Measurements from ENCODE around the gene FLCN.

- TF ChIP-seq POLR2A (IDR thresholded peaks at IDR 0.05; ENCODE audit: low read depth, low read length) (no peak), FOS (IDR thresholded peaks at IDR 0.05; ENCODE audit: borderline replicate concordance, insufficient read depth, low read length) (no peak)
- TF ChIP-seq, protein P1, sequence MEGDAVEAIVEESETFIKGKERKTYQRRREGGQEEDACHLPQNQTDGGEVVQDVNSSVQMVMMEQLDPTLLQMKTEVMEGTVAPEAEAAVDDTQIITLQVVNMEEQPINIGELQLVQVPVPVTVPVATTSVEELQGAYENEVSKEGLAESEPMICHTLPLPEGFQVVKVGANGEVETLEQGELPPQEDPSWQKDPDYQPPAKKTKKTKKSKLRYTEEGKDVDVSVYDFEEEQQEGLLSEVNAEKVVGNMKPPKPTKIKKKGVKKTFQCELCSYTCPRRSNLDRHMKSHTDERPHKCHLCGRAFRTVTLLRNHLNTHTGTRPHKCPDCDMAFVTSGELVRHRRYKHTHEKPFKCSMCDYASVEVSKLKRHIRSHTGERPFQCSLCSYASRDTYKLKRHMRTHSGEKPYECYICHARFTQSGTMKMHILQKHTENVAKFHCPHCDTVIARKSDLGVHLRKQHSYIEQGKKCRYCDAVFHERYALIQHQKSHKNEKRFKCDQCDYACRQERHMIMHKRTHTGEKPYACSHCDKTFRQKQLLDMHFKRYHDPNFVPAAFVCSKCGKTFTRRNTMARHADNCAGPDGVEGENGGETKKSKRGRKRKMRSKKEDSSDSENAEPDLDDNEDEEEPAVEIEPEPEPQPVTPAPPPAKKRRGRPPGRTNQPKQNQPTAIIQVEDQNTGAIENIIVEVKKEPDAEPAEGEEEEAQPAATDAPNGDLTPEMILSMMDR (IDR thresholded peaks at IDR 0.05; ENCODE audit: extremely low read depth in 1 of 2, insufficient read depth in 1 of 2, low read depth in 1 of 2, low read length in 2 of 2) = no peak
These were observed 35.1 kb downstream of the FLCN start for GRCh38 chr17:17201907-17202306.
